ENCODE measurements around the gene LRRC72.

DNA sequence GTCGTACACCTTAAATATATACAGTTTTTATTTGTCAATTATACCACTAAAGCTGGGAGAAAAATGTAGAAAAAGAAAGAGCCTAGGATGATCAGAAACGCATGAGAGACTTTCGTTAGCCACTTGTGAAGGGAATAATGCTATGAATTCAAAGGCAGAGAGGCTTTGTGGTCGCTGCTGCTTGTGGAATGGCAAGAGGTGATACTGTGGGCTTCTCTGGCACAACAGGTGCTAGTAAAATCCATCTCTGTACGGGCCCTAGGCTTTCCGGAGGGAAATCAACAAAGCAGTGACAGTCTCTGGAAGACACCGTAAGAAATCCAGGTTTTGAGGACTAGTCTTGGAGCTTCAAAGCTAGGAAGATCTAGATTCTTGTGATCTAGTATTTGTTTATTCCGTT is 52.6 kb downstream of the LRRC72 start:
- TF ChIP-seq, protein P1, sequence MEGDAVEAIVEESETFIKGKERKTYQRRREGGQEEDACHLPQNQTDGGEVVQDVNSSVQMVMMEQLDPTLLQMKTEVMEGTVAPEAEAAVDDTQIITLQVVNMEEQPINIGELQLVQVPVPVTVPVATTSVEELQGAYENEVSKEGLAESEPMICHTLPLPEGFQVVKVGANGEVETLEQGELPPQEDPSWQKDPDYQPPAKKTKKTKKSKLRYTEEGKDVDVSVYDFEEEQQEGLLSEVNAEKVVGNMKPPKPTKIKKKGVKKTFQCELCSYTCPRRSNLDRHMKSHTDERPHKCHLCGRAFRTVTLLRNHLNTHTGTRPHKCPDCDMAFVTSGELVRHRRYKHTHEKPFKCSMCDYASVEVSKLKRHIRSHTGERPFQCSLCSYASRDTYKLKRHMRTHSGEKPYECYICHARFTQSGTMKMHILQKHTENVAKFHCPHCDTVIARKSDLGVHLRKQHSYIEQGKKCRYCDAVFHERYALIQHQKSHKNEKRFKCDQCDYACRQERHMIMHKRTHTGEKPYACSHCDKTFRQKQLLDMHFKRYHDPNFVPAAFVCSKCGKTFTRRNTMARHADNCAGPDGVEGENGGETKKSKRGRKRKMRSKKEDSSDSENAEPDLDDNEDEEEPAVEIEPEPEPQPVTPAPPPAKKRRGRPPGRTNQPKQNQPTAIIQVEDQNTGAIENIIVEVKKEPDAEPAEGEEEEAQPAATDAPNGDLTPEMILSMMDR (IDR thresholded peaks at IDR 0.05) = no peak
- TF ChIP-seq POLR2AphosphoS5 (IDR thresholded peaks at IDR 0.05) = no peak

All from breast epithelium (tissue), 3 donors.